ENCODE measurements around the gene KNCN. TPM values are rescaled to one million over a fixed set of nuclear protein-coding genes. Genes with fewer than 3 reads are reported as not detected.
A peak's percentile ranks its signal among the peaks of the same experiment; 100 is the strongest.

Gene KNCN
- total and polyA plus RNA-seq, 2 experiments from 2014 or later: not detected

- DNase-seq (ENCODE audit: low spot score) (peak; percentile 90), ATAC-seq (peak; percentile 72)
- Mint-ChIP-seq H3K27ac (no peak overlapping the region), H3K9me3 (no peaks in the 10 kb centered on the region), H3K36me3 (ENCODE audit: low read depth) (no peaks in the 10 kb centered on the region), H3K4me3 (no peak overlapping the region; the same call in 2 of the 3 replicates), H3K4me1 (peaks cover 54% of the 10 kb centered on the region), H3K27me3 (ENCODE audit: insufficient read depth, low read depth, poor library complexity) (peaks cover 77% of the 10 kb centered on the region)
- Histone ChIP-seq H3K36me3 (ENCODE audit: insufficient read depth) (no peaks in the 10 kb centered on the region), H3K79me2 (replicated peaks; ENCODE audit: insufficient read depth) (no peaks in the 10 kb centered on the region), H3K27me3 (ENCODE audit: insufficient read depth) (peaks cover 100% of the 10 kb centered on the region), H3K4me3 (no peak overlapping the region; the same call in 1 of the 2 replicates), H3K27ac (ENCODE audit: low read depth) (no peak overlapping the region), H3K4me1 (ENCODE audit: insufficient read depth) (peaks cover 39% of the 10 kb centered on the region), H4K20me1 (replicated peaks; ENCODE audit: insufficient read depth) (no peaks in the 10 kb centered on the region; the same call in 1 of the 2 replicates), H3K4me2 (no peak overlapping the region), H3K9me2 (ENCODE audit: insufficient read depth) (no peaks in the 10 kb centered on the region), H3F3A (replicated peaks; ENCODE audit: low read depth) (peaks cover 11% of the 10 kb centered on the region), H2AFZ (no peak overlapping the region)
- TF ChIP-seq CTCF (conservative IDR thresholded peaks at IDR 0.05; ENCODE audit: low read depth in 2 of 2) (peak; percentile 76 to 100), REST (IDR thresholded peaks at IDR 0.05; ENCODE audit: unreplicated experiment) (no peak), STAT1 (IDR thresholded peaks at IDR 0.05; ENCODE audit: unreplicated experiment) (no peak), ZNF331 (CRISPR knock-in tag; IDR thresholded peaks at IDR 0.05; ENCODE audit: low read depth) (no peak)
Observed at GRCh38 chr1:46527474-46528296, 23.8 kb downstream of the KNCN start.

GRCh38 chr1:46526691-46527291, 24.7 kb downstream of the KNCN start:
- peak; percentile 20 for ATAC-seq
- Mint-ChIP-seq H3K4me3 (peak overlapping the region; percentile 33), H3K4me1 (peaks cover 63% of the 10 kb centered on the region), H3K27me3 (ENCODE audit: insufficient read depth, low read depth, poor library complexity) (peaks cover 72% of the 10 kb centered on the region), H3K36me3 (ENCODE audit: low read depth) (no peaks in the 10 kb centered on the region), H3K27ac (no peak overlapping the region), H3K9me3 (no peaks in the 10 kb centered on the region)
- no peaks in the 10 kb centered on the region for H3K9me2 ChIP-seq (ENCODE audit: insufficient read depth)
- no peaks in the 10 kb centered on the region for H3K36me3 ChIP-seq (ENCODE audit: insufficient read depth)
- peaks cover 100% of the 10 kb centered on the region for H3K27me3 ChIP-seq (ENCODE audit: insufficient read depth)
- no peaks in the 10 kb centered on the region; the same call in 1 of the 2 replicates for H4K20me1 ChIP-seq (replicated peaks; ENCODE audit: insufficient read depth)
- H3K79me2 ChIP-seq (replicated peaks; ENCODE audit: insufficient read depth): no peaks in the 10 kb centered on the region
- no peak overlapping the region for H2AFZ ChIP-seq
- peaks cover 11% of the 10 kb centered on the region for H3F3A ChIP-seq (replicated peaks; ENCODE audit: low read depth)
- no peak overlapping the region for H3K27ac ChIP-seq (ENCODE audit: low read depth)
- H3K4me2 ChIP-seq: peak overlapping the region; percentile 76
- DNase-seq (ENCODE audit: low spot score): peak; percentile 72
- H3K4me1 ChIP-seq (ENCODE audit: insufficient read depth): peaks cover 45% of the 10 kb centered on the region
- peak overlapping the region; percentile 43 for H3K4me3 ChIP-seq
- TF ChIP-seq ETS1 (IDR thresholded peaks at IDR 0.05): no peak
- TF ChIP-seq EZH2 (IDR thresholded peaks at IDR 0.05; ENCODE audit: low read depth, unreplicated experiment): no peak
- no peak for TF ChIP-seq ZNF331 (CRISPR knock-in tag; IDR thresholded peaks at IDR 0.05; ENCODE audit: low read depth)
- no peak for TF ChIP-seq NANOG (IDR thresholded peaks at IDR 0.05; ENCODE audit: borderline replicate concordance)
- TF ChIP-seq EZH2phosphoT487 (IDR thresholded peaks at IDR 0.05; ENCODE audit: unreplicated experiment): no peak
- TF ChIP-seq ZNF114 (CRISPR knock-in tag; IDR thresholded peaks at IDR 0.05): no peak
- no peak for TF ChIP-seq STAT1 (IDR thresholded peaks at IDR 0.05; ENCODE audit: unreplicated experiment)
- no peak for TF ChIP-seq CREB1 (CRISPR knock-in tag; IDR thresholded peaks at IDR 0.05; ENCODE audit: low read depth)
- TF ChIP-seq REST (IDR thresholded peaks at IDR 0.05; ENCODE audit: unreplicated experiment): no peak
- no peak for TF ChIP-seq POLR2AphosphoS5 (IDR thresholded peaks at IDR 0.05; ENCODE audit: low read depth)
